OCI-LY1 (cell line): ENCODE measurements around the gene MTSS2.
A peak's percentile ranks its signal among the peaks of the same experiment; 100 is the strongest.
"Not testable (repeated sequence)": the region's sequence is repeated elsewhere in the genome, so short reads cannot be mapped to it uniquely, and the experiment has no call there.

Experiments
- H2AFZ ChIP-seq: fragments of 200-600 bp; sonication (generic), shearing (Covaris generic); 2 replicates; pipeline ENCODE4 v1.6.0; 2014; ENCODE audit warnings: antibody characterized with exemption, mild to moderate bottlenecking, low read length
- H3F3A ChIP-seq: fragments of 200-600 bp; sonication (generic), shearing (Covaris generic); 2 replicates; pipeline ENCODE4 v1.6.0; 2014; ENCODE audit warnings: mild to moderate bottlenecking, antibody characterized with exemption, low read length, moderate library complexity; ENCODE audit not compliant: insufficient read depth
- H3K27ac ChIP-seq: fragments of 200-600 bp; sonication (generic); 2 replicates; pipeline ENCODE4 v1.5.1; 2014; ENCODE audit warnings: low read length, mixed run types, mild to moderate bottlenecking, low read depth; ENCODE audit not compliant: poor library complexity, severe bottlenecking
- H3K27me3 ChIP-seq: fragments of 200-600 bp; sonication (generic); 2 replicates; pipeline ENCODE4 v1.6.0; 2014; ENCODE audit warnings: antibody characterized with exemption, mild to moderate bottlenecking, low read length, moderate library complexity; ENCODE audit not compliant: insufficient read depth
- H3K36me3 ChIP-seq: fragments of 200-600 bp; sonication (generic); 2 replicates; pipeline ENCODE4 v1.6.1; 2014; ENCODE audit warnings: mild to moderate bottlenecking, antibody characterized with exemption, low read length, moderate library complexity, mixed read lengths; ENCODE audit not compliant: insufficient read depth
- H3K4me1 ChIP-seq: fragments of 200-600 bp; sonication (generic); 2 replicates; pipeline ENCODE4 v1.5.1; 2014; ENCODE audit warnings: mild to moderate bottlenecking, low read length, moderate library complexity; ENCODE audit not compliant: insufficient read depth, severe bottlenecking
- H3K4me2 ChIP-seq: fragments of 200-600 bp; sonication (generic), shearing (Covaris generic); 2 replicates; pipeline ENCODE4 v1.6.1; 2014; ENCODE audit warnings: low read length
- H3K4me3 ChIP-seq: fragments of 200-600 bp; sonication (generic); 2 replicates; pipeline ENCODE4 v1.5.1; 2014; ENCODE audit warnings: low read length, low read depth, mild to moderate bottlenecking, mixed read lengths; ENCODE audit not compliant: poor library complexity, severe bottlenecking
- H3K79me2 ChIP-seq: fragments of 200-600 bp; shearing (Covaris generic); 2 replicates; pipeline ENCODE4 v1.6.1; 2016; ENCODE audit warnings: mixed run types, low read length, mixed read lengths; ENCODE audit not compliant: insufficient read depth
- H3K9ac ChIP-seq: fragments of 200-600 bp; sonication (generic), shearing (Covaris generic); 2 replicates; pipeline ENCODE4 v1.6.1; 2014; ENCODE audit warnings: mild to moderate bottlenecking, low read length, mixed read lengths
- H3K9me2 ChIP-seq: fragments of 200-600 bp; sonication (generic), shearing (Covaris generic); 2 replicates; pipeline ENCODE4 v1.6.1; 2014; ENCODE audit warnings: low read depth, mild to moderate bottlenecking, low read length, mixed read lengths
- H3K9me3 ChIP-seq: fragments of 200-600 bp; shearing (Covaris generic); 2 replicates; pipeline ENCODE4 v1.6.1; 2014; ENCODE audit warnings: low read length, mixed read lengths
- H4K20me1 ChIP-seq: fragments of 200-600 bp; sonication (generic), shearing (Covaris generic); 2 replicates; pipeline ENCODE4 v1.6.0; 2016; ENCODE audit warnings: mild to moderate bottlenecking, low read length; ENCODE audit not compliant: insufficient read depth
- EZH2 ChIP-seq: fragments of 200-600 bp; sonication (generic), shearing (Covaris generic); IDR thresholded peaks from 2 replicates; pipeline ENCODE4 v1.8.0; 2017; ENCODE audit warnings: borderline replicate concordance, mixed run types, mild to moderate bottlenecking, antibody characterized with exemption, low read length, moderate library complexity, mixed read lengths
- TF ChIP-seq, protein P1 (sequence below): fragments of 200-600 bp; sonication (generic), shearing (Covaris generic); IDR thresholded peaks from 2 replicates; pipeline ENCODE4 v1.5.1; 2017; ENCODE audit warnings: mild to moderate bottlenecking, antibody characterized with exemption, low read length, moderate library complexity, mixed read lengths

The MTSS2 gene

DNA sequence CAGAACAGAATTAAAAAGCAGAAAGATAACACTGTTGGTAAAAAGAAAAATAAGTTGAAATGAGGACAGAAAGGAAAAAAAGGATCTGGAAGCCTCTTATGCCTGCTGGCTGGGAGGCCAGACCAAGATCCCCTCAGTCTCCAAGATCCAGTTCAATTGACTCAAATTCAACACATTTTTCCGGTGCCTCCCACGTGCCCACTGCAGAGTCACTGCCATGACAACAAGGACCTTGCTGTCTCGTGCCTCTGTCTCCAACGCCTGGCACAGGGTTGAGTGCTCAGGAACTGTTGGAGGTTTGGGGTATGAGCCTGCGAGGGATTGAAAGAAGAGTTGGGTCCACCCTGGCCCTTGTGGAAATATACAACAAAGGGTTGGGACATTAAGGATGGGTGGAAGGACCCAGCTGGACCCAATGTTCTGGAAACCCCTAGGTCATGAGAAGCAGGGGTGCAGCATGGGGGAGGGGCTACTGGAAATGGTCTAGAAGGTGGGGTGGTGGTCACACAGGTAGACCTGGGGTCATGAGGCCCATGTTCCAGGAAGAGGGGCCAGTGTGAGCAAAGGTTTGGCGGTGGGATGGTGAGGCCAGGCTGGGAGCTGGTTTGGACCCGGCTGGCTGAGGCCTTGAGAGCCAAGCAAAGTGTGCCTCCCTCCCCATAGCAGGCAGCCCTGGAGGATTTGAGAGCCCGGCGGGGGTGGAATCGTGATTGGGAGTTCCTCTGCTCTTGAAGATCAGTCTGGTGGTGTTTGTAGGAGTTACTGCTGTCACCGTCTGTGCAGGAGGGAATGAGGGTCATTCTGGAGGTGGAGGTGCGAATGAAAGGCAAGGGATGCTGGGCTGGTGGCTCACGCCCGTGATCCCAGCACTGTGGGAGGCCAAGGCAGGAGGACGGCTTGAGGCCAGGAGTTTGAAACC lies 38.2 kb downstream of the MTSS2 start:
- TF ChIP-seq EZH2, result no peak
- TF ChIP-seq, protein P1, sequence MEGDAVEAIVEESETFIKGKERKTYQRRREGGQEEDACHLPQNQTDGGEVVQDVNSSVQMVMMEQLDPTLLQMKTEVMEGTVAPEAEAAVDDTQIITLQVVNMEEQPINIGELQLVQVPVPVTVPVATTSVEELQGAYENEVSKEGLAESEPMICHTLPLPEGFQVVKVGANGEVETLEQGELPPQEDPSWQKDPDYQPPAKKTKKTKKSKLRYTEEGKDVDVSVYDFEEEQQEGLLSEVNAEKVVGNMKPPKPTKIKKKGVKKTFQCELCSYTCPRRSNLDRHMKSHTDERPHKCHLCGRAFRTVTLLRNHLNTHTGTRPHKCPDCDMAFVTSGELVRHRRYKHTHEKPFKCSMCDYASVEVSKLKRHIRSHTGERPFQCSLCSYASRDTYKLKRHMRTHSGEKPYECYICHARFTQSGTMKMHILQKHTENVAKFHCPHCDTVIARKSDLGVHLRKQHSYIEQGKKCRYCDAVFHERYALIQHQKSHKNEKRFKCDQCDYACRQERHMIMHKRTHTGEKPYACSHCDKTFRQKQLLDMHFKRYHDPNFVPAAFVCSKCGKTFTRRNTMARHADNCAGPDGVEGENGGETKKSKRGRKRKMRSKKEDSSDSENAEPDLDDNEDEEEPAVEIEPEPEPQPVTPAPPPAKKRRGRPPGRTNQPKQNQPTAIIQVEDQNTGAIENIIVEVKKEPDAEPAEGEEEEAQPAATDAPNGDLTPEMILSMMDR, result no peak
- no peaks in the 10 kb centered on the region for H3K9me2 ChIP-seq
- peaks cover 7% of the 10 kb centered on the region; the same call in 1 of the 2 replicates for H3K27me3 ChIP-seq
- H3K9me3 ChIP-seq, result no peaks in the 10 kb centered on the region
- no peak overlapping the region for H3K4me3 ChIP-seq
- H3K4me2 ChIP-seq, result no peak overlapping the region
- H3K27ac ChIP-seq, result no peak overlapping the region
- H3F3A ChIP-seq, result no peaks in the 10 kb centered on the region
- H3K9ac ChIP-seq, result no peak overlapping the region
- H4K20me1 ChIP-seq, result no peaks in the 10 kb centered on the region
- no peaks in the 10 kb centered on the region for H3K79me2 ChIP-seq
- H3K36me3 ChIP-seq, result no peaks in the 10 kb centered on the region
- H3K4me1 ChIP-seq, result no peaks in the 10 kb centered on the region
- no peak overlapping the region for H2AFZ ChIP-seq

DNA sequence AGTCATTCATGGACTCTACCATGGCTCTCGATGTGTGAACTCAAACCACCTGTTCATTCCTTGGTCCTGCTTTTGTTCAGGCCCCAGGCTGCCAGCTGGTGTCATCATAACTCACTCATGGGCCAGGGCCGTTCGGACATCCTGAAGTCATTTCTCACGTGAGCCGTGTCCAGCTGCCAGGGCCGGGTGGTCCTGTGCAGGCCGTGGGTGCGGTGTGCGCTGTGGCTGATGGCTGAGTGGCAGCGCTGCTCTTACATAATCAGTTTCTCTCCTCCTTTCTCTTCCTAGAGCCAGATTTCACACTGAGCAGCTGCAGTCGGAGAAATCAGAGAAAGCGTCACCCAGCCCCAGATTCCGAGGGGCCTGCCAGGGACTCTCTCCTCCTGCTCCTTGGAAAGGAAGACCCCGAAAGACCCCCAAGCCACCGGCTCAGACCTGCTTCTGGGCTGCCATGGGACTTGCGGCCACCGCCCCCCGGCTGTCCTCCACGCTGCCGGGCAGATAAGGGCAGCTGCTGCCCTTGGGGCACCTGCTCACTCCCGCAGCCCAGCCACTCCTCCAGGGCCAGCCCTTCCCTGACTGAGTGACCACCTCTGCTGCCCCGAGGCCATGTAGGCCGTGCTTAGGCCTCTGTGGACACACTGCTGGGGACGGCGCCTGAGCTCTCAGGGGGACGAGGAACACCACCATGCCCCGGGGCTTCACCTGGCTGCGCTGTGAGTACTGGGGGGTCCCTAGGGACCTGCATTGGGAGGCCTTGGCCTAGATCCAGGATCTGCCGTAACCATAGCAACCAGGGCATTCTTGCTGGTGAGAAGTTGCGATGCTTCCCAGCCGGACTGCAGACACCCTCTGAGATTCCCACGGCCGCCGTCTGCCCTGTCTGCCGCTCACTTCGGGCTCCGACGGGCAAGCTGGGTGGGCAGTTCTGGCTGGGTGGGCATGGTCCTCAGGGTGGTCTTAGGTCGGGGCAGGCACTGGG lies 39.3 kb downstream of the MTSS2 start, which contains the start of gene IL34:
Gene IL34, plus strand, starts transcription at position 300 of the 982 bp plus-strand sequence. Its CDS starts 389 bp downstream, at position 689.
- no peak within 1 kb of the TSS for H3K4me3 ChIP-seq
- H3K27me3 ChIP-seq, result peaks cover 7% of the 10 kb centered on the region; the same call in 1 of the 2 replicates
- no peak within 1 kb of the TSS for H3K4me2 ChIP-seq
- no peaks in the 10 kb centered on the region for H3K79me2 ChIP-seq
- no peak within 1 kb of the TSS for H2AFZ ChIP-seq
- no peaks in the 10 kb centered on the region for H3K9me3 ChIP-seq
- no peaks in the 10 kb centered on the region for H3K4me1 ChIP-seq
- TF ChIP-seq, protein P1, result no peak
- TF ChIP-seq EZH2, result no peak
- H3K27ac ChIP-seq, result no peak within 1 kb of the TSS
- H3K9ac ChIP-seq, result no peak within 1 kb of the TSS
- H3F3A ChIP-seq, result no peaks in the 10 kb centered on the region
- H4K20me1 ChIP-seq, result no peaks in the 10 kb centered on the region
- no peaks in the 10 kb centered on the region for H3K36me3 ChIP-seq
- H3K9me2 ChIP-seq, result no peaks in the 10 kb centered on the region

DNA sequence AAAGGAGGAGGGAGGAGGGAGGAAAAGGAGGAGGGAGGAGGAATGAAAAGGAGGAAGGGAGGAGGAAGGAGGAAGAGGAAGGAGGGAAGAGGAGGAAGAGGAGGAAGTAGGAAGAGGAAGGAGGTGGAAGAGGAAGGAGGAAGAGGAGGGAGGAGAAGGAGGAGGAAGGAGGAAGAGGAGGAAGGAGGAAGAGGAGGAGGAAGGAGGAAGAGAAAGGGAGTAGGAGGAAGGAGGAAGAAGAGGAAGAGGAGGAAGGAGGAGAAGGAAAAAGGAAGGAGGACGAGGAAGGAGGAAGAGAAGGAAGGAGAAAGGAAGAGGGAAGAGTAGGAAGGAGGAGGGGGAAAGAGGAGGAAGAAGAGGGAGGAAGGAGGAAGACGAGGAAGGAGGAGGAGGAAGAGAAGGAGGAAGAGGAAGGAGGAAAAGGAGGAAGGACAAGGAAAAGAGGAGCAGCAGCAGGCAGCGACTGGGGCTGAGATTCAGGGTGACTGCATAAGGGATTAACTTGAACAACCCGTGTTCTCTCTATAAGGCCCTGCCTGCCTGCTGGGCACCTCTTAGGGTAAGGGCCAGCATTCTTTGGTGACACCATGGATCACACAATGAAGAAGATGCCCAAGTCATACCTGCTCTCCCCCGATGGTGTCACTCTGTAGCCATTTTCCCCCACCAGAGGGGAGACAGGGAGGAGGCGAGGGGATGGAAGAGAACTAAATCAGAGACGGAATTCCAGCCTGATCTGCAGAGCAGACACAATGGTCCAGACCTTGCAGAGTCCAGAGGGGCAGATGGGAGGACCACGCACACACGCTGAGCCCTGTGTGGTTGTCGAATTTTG lies 40.9 kb downstream of the MTSS2 start:
- TF ChIP-seq, protein P1, result peak; percentile 25; the same call in 1 of the 2 replicates
- no peak for TF ChIP-seq EZH2
- no peak overlapping the region for H3K4me2 ChIP-seq
- no peak overlapping the region for H3K27ac ChIP-seq
- H3F3A ChIP-seq, result no peaks in the 10 kb centered on the region
- no peaks in the 10 kb centered on the region for H3K4me1 ChIP-seq
- H3K79me2 ChIP-seq, result no peaks in the 10 kb centered on the region
- H4K20me1 ChIP-seq, result no peaks in the 10 kb centered on the region
- no peak overlapping the region for H3K4me3 ChIP-seq
- no peaks in the 10 kb centered on the region for H3K9me3 ChIP-seq
- H3K27me3 ChIP-seq, result peaks cover 4% of the 10 kb centered on the region; the same call in 1 of the 2 replicates
- H3K9me2 ChIP-seq, result no peaks in the 10 kb centered on the region
- H2AFZ ChIP-seq, result no peak overlapping the region
- H3K36me3 ChIP-seq, result no peaks in the 10 kb centered on the region
- no peak overlapping the region for H3K9ac ChIP-seq

DNA sequence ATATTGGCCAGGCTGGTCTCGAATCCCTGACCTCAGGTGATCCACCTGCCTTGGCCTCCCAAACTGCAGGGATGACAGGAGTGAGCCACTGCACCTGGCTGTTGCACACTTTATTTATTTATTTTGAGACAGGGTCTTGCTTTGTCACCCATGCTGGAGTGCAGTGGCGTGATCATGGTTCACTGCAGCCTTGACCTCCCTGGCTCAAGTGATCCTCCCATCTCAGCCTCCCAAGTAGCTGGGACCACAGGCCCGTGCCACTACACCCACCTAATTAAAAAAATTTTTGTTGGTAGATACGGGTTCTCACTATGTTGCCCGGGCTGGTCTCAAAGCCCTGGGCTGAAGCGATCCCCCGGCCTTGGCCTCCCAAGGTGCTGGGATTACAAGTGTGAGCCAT lies 42.6 kb downstream of the MTSS2 start:
- H3K27me3 ChIP-seq, result not testable (repeated sequence)

More for the DNA sequence above, 42.6 kb downstream of the MTSS2 start:
- H2AFZ ChIP-seq, H3F3A ChIP-seq, H3K9ac ChIP-seq, H3K4me1 ChIP-seq, H3K9me3 ChIP-seq, H3K9me2 ChIP-seq, H3K36me3 ChIP-seq, H4K20me1 ChIP-seq, H3K27ac ChIP-seq, H3K4me2 ChIP-seq, H3K4me3 ChIP-seq, H3K79me2 ChIP-seq: not testable (repeated sequence)
